AG09309 (cell line): ENCODE data around the gene DLL4.
A peak's percentile ranks its signal among the peaks of the same experiment; 100 is the strongest.

Experiments used
- DNase-seq: peaks from one replicate; pipeline ENCODE4 v3.0.0-alpha.2; 2010; ENCODE audit warnings: low read depth
- H3K4me3 ChIP-seq: 2 replicates; pipeline ENCODE4 v1.5.1; 2011; ENCODE audit warnings: mild to moderate bottlenecking, low read depth, low read length, moderate library complexity; ENCODE audit not compliant: control insufficient read depth
- CTCF ChIP-seq: IDR thresholded peaks from 2 replicates; pipeline ENCODE4 v1.5.1; 2011; ENCODE audit warnings: mild to moderate bottlenecking, low read depth, low read length, inconsistent platforms; ENCODE audit not compliant: insufficient read depth, control insufficient read depth; ENCODE audit errors: missing control alignments

DLL4 gene

GRCh38 chr15:40891810-40892446 lies 37.2 kb upstream of the DLL4 start:
- no peak for DNase-seq
- peak; percentile 83 for TF ChIP-seq CTCF
- no peak overlapping the region for H3K4me3 ChIP-seq

GRCh38 chr15:40892447-40893012 lies 36.6 kb upstream of the DLL4 start:
- no peak for TF ChIP-seq CTCF
- H3K4me3 ChIP-seq = no peak overlapping the region
- DNase-seq = no peak

GRCh38 chr15:40893019-40893670 lies 36.0 kb upstream of the DLL4 start:
- TF ChIP-seq CTCF = no peak
- no peak overlapping the region for H3K4me3 ChIP-seq
- DNase-seq = no peak

- H3K4me3 ChIP-seq = peak within 1 kb of the TSS; percentile 58
- peak; percentile 80 for DNase-seq
- peak; percentile 89 for TF ChIP-seq CTCF
Measured at GRCh38 chr15:40893733-40894680, 35.1 kb upstream of the DLL4 start, which contains the start of gene VPS18. VPS18 (plus strand) TSS chr15:40894450; CDS start chr15:40894769, 319 bp downstream.

GRCh38 chr15:40894681-40895448 lies 34.3 kb upstream of the DLL4 start:
- DNase-seq = no peak
- TF ChIP-seq CTCF = peak; percentile 71
- peak overlapping the region; percentile 58 for H3K4me3 ChIP-seq
